Measurements from ENCODE around the gene RIPOR3.

DNA sequence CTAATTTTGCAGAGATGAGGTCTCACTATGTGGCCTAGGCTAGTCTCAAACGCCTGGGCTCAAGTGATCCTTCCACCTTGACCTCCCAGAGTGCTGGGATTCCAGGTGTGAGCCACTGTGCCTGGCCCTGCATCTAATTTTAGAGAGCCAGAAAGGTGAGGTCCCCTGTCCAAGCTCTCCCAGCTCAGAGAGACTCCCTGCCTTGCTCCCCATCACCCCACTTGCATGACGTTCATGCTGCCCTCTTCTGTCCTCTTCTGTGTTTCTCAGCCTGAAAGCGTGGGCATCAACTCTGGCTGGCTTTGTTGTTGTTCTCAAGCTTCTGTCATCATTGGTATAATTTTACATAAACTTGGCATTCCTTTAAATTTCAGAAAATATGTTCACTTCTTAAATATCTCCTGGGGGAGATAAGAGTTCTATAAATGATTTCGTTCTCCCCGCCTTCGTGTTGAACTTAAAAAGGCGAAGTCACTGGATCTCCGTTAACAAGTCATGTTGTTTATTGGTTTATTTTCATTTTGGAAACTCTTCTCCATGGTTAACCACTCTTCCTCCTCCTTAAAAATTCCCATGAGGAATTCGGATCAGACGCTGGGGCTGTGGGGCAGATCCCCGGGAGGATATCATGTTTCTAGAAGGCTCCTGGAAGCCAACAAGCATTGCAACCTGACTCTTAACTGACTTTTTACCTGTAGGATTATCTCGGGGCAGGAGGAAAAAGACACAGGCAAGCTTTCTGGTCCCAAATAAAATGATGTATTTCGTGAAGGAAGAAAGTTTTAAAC lies 26.8 kb upstream of the RIPOR3 start:
- TF ChIP-seq, protein P1, sequence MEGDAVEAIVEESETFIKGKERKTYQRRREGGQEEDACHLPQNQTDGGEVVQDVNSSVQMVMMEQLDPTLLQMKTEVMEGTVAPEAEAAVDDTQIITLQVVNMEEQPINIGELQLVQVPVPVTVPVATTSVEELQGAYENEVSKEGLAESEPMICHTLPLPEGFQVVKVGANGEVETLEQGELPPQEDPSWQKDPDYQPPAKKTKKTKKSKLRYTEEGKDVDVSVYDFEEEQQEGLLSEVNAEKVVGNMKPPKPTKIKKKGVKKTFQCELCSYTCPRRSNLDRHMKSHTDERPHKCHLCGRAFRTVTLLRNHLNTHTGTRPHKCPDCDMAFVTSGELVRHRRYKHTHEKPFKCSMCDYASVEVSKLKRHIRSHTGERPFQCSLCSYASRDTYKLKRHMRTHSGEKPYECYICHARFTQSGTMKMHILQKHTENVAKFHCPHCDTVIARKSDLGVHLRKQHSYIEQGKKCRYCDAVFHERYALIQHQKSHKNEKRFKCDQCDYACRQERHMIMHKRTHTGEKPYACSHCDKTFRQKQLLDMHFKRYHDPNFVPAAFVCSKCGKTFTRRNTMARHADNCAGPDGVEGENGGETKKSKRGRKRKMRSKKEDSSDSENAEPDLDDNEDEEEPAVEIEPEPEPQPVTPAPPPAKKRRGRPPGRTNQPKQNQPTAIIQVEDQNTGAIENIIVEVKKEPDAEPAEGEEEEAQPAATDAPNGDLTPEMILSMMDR (IDR thresholded peaks at IDR 0.05; ENCODE audit: insufficient read depth, low read length), result no peak
- no peak for TF ChIP-seq POLR2AphosphoS5 (IDR thresholded peaks at IDR 0.05; ENCODE audit: low read depth)
